Forelimb muscle (tissue), 1 donor: ENCODE results near the gene RBM7. TPM values are rescaled to one million over a fixed set of nuclear protein-coding genes. Genes with fewer than 3 reads are reported as not detected.

Experiments
- DNase-seq: peaks from one replicate; pipeline ENCODE4 v3.0.0-alpha.2; 2013; ENCODE audit warnings: low read depth
- polyA plus RNA-seq: library from polyadenylated mRNA; unstranded; fragments of 120-200 nt; gene quantifications from one replicate; pipeline ENCODE4 v1.2.1, GENCODE V29; 2013; ENCODE audit not compliant: insufficient read length

The RBM7 gene, protein sequence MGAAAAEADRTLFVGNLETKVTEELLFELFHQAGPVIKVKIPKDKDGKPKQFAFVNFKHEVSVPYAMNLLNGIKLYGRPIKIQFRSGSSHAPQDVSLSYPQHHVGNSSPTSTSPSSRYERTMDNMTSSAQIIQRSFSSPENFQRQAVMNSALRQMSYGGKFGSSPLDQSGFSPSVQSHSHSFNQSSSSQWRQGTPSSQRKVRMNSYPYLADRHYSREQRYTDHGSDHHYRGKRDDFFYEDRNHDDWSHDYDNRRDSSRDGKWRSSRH
- 24.2 TPM for polyA plus RNA-seq

- peak; percentile 91 for DNase-seq
Measured at GRCh38 chr11:114400216-114400914, at the start of gene RBM7, which contains the start of gene C11orf71. Gene RBM7 (plus strand): TSS chr11:114400666. CDS start chr11:114400672, 6 bp downstream. Gene C11orf71 (minus strand): TSS chr11:114400511. CDS start chr11:114400331, 180 bp downstream.

DNA sequence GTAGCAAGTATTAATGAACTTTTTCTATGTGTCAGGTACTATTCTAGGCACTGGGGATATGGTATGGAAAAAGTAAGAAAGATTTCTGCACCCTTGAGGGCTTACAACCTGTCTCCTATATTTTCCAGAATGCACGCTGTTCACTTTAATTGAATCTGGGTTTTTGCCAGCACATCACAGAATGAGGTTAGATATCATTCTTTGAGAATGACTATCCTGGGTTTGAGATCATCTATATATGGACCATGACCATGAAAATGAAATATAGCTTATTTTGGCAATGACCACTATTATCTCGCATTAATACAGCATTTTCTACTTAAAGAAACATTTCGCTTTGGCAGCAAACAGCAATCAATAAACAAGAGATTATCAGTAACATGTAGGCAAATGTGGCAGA, 47.0 kb upstream of the RBM7 start:
- DNase-seq: no peak

DNA sequence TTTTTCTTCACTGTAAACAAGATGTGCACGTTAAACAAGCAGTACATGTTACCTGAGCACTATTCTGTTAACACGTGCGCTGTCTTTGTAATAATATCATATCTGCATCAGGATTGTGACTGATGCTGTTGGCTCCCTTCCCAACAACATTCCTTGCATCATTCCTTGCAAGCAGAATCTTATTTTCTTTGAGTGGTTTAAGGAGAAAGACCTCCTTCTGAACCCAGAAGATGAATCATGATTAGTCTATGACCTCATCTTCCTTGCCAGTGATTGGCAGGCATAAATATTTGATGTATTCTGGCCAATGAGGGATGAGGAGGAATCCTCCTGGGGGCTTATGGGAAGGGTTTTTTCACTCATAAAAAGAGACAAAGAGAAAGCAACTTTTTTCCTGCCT, 46.4 kb upstream of the RBM7 start:
- DNase-seq: no peak

DNA sequence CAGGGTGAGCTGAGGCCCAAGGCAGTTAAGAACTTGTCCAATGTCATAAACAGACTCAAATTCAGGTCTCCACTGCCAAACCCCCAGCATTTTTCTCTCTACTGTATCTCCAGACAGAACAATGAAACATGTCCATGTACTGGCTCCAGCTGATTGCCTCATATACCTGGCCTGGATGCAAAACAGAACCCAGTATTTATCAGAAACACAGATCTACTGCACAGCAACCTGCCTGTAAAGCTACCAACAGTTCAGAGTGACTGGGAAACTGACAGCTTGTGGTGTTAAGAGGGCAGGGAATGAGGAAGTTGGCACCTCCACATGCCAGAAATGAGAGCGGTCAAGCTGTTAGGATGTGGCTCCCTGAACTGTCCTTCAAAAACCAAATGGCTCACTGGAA, 41.8 kb upstream of the RBM7 start:
- no peak for DNase-seq

GRCh38 chr11:114359342-114359741, 41.1 kb upstream of the RBM7 start:
- no peak for DNase-seq

DNA sequence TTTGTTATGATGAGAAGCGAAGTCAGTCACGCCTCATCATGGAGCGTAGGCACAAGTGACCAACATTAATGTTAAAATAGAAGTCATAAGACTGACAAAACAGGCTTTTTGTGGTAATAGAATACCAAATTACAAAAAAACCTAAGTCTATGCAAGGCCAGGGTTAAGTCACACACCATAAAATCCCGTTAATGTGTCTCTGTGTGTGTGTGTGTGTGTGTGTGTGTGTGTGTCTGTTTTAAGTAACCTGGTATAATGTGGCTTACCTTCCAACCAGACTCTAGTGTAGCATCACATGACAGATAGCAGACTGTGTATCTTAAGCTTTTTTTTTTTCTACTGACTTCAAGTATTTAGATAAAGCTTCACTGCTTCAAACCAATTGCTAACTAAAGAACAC, 38.1 kb upstream of the RBM7 start:
- DNase-seq: no peak

DNA sequence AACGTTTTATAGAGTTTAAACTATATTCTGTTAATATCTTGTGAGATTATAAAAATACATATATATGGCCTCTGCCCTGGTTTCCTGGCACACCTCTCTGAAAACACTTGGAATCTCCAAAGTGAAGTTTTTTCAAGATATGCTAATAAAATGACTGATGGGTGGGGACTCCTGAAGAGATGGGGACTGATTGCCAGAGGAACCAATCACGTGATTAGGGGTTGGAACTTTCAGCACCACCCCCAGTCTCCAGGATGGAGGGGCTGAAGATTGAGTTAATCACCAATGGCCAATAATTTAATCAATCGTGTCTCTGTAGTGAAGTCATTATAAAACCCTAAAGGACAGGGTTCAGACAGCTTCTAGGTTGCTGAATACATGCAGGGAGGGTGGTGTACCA, 37.5 kb upstream of the RBM7 start:
- no peak for DNase-seq

- DNase-seq: no peak
Measured at GRCh38 chr11:114366331-114367243, 33.9 kb upstream of the RBM7 start.

DNA sequence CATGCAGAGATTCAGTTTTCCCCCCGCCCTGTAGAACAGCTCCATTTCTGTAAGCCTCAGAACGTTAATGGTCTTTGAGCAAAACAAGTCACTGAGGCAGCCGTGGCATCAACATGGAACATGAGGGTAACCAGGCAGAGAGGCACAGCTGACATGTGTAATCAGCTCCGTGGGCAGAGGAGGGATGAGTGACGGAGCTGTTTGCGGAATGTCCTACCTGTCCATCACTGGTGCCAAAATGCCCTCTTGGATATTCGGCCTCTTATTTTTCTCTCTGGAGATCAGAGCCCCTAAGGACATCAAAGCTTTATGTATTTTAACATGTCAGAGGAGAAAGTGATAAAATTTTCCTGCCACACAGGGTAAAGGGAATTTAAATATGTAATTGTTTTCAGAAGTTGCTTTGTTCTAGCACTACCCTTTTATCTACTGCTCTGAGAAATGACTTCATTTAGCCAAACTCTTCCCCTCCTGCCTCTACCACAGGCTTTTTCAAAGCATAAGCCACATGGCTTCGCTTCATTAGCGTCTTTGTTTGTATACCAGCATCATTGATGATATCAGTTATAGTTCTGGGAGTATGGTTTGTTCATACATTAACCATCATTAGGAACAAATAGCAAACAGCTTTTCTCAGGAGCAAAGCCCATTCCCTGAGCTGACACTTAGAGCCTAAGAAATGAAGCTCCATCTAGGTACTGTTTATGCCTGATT, 33.1 kb upstream of the RBM7 start:
- DNase-seq: no peak

DNA sequence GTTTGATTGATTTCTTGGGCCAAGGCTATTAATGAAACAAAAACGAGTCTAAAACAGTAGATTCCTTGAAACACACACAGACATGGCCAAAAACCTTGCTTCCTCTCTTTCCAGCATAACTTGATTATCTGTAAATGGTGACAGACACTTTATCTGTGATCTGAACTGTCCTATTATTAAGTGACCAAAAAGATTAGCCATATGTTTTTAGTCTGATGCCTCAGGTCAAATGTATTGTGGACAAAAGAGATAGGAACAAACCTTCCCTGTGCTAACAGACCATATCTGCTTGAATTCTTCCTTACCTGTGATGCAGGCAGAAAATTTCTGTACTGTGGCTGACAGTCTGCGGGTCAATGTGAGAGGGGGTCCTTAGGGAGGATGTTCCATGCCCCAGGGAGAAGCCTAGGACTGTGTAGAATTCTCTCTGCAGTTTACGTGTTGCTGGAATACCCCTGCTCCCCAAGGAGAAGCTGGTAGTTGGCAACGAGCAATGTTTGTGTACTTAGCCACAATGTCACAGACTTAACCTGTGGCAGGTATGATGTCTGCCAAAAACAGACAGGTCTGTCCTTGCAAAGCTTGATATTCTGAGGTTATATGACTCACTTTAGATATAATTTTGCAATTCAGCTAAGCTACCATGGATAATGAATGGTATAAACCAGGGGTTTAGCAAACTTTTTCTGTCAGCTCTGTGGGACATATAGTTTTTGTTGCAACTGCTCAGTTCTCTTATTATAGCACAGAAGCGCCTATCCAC, 31.4 kb upstream of the RBM7 start:
- DNase-seq: no peak

DNA sequence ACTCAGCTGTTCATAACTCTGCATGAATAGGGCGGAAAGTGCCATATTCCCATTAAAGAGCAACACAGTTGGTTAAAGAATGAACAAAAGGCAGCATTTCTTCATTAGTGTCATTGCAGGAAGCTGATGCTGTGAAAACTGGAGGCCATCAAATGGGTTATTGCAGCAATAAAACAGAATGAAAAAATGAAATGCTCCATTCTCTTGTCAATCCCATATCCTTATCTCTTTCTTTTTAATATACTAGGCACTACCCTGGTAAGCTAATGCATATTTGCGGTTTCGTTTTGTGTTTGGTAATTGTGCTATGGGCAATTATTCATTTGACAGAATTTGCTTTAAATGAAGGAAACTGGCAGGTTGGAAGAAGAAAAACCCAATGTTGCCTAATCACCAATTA, 25.4 kb upstream of the RBM7 start:
- no peak for DNase-seq

DNA sequence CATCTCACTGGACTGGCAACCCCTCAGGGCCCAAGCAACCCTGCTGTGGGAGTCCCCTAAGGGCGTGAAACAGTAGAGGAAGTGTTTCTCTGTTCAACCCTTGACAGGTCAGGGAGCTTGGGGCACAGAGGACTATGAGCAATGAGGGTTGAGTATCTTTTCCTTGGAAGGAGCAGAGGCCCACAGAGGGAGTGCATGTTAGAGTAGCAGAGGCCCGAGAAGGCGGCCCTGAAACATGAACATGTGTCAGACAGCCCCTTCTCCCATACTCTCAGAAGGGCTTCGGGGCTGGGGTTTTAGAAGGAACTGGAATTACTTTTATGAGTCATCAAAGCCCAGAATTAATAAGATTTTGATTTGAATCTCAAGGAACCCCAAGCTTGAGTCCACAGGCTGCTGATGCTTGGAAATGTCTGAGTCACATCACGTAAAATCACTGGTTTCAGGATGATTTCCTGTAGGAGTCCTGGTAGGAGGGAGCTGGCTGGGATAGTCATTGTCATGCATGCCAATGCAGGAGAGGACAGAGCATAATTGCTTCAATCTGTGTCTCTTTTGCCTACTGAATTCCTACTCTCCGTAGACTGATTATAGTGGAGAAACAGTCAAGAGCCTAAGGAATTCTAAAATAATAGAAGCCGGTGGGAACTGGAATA, 22.7 kb upstream of the RBM7 start:
- DNase-seq: no peak

- no peak for DNase-seq
Measured at GRCh38 chr11:114379394-114380069, 20.9 kb upstream of the RBM7 start.

- DNase-seq: no peak
Measured at GRCh38 chr11:114382509-114382908, 18.0 kb upstream of the RBM7 start.

- no peak for DNase-seq
Measured at GRCh38 chr11:114384487-114384886, 16.0 kb upstream of the RBM7 start.

- DNase-seq: no peak
Measured at GRCh38 chr11:114386131-114386530, 14.3 kb upstream of the RBM7 start.

- DNase-seq: no peak
Measured at GRCh38 chr11:114386545-114386944, 13.9 kb upstream of the RBM7 start.

DNA sequence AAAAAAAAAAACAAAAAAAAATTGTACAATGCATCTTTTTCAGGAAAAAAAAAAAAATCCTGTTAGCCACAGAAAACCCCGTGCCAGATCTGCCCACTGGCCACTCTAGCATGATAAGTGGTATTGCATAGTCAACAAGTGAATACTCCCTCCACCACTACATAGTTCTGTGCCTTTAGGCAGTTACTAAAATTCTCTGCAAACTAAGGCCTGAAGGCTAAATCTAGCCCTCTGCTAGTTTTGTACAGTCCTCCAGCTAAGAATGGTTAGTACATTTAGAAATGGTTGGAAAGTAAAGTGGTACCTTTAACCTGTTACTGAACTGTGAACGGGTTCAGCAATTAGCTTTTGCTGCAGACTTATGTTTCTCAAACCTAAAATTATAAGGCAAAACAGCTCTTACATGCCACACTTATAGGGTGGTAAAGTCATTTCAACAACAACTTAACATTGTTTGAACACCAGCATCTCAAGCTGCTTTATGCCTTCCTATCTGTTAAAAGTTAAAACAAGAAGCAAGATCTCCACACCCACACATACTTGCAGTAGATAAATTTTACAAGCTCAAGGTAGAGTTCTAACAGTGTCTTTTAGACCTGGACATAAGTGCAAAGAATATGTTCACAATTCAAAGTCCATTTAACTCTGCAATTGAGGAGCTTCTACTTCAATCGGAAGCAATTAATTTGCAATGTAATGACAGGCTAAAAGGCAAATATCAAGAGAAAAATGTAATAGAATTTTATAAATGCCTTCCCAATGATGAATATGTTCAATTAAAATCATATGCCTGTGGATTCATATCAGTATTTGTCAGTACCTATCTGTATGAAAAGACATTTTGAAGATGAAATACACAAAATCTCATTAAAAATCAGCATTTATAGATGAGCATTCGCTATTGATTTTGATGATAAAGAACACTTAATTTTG, 7.5 kb upstream of the RBM7 start:
- no peak for DNase-seq

- DNase-seq: no peak
Measured at GRCh38 chr11:114395736-114396135, 4.7 kb upstream of the RBM7 start.
